H1 (cell line): ENCODE measurements around the gene PCDH9. TPM values are rescaled to one million over a fixed set of nuclear protein-coding genes. Genes with fewer than 3 reads are reported as not detected.

Source experiments
- CTCF ChIA-PET: fragments of 300-600 bp; sonication (Branson Sonifier 250); formaldehyde crosslinking; loops from one replicate; lab custom pipeline; 2021; ENCODE audit not compliant: partially characterized antibody; lab: Charles Lee
- POLR2A ChIA-PET: fragments of 300-600 bp; sonication (Branson Sonifier 250); formaldehyde crosslinking; loops from one replicate; lab custom pipeline; 2021; ENCODE audit warnings: inconsistent platforms; ENCODE audit not compliant: partially characterized antibody; lab: Charles Lee
- DNase-seq, 2 experiments: peaks; one replicate each; pipeline versions ENCODE4 v3.0.0 to v3.0.0-alpha.2; 2010 to 2022; ENCODE audit warnings: low spot score in 2 of 2, low read depth in 1 of 2, mixed read lengths in 1 of 2
- FAIRE-seq: peaks from 2 replicates; lab custom pipeline; 2011; peaks lifted over from hg19 to GRCh38; lab: Jason Lieb, UNC
- H2AFZ ChIP-seq: 2 replicates; pipeline ENCODE4 v1.8.1; 2012; ENCODE audit warnings: low read length, inconsistent platforms
- H2AK5ac ChIP-seq: 2 replicates; pipeline ENCODE4 v1.6.1; 2013; ENCODE audit warnings: low read depth, low read length
- H2BK120ac ChIP-seq: replicated peaks from 2 replicates; pipeline ENCODE3; 2013; ENCODE audit warnings: low read depth, low read length, inconsistent platforms
- H2BK12ac ChIP-seq: 2 replicates; pipeline ENCODE4 v1.6.1; 2013; ENCODE audit warnings: low read depth, low read length
- H2BK15ac ChIP-seq: 2 replicates; pipeline ENCODE4 v1.6.1; 2013; ENCODE audit warnings: low read length
- H2BK20ac ChIP-seq: 2 replicates; pipeline ENCODE4 v1.6.1; 2013; ENCODE audit warnings: low read length
- H2BK5ac ChIP-seq: 2 replicates; pipeline ENCODE4 v1.6.1; 2013; ENCODE audit warnings: low read depth, low read length
- H3K14ac ChIP-seq: 2 replicates; pipeline ENCODE4 v1.6.1; 2013; ENCODE audit warnings: inconsistent platforms; ENCODE audit not compliant: insufficient read length
- H3K18ac ChIP-seq: 2 replicates; pipeline ENCODE4 v1.6.1; 2013; ENCODE audit warnings: low read length; ENCODE audit errors: extremely low read depth
- H3K23ac ChIP-seq: 2 replicates; pipeline ENCODE4 v1.6.1; 2013; ENCODE audit warnings: inconsistent platforms; ENCODE audit not compliant: insufficient read length
- H3K23me2 ChIP-seq: 2 replicates; pipeline ENCODE4 v1.6.1; 2013; ENCODE audit warnings: low read depth, low read length
- H3K27ac ChIP-seq: 2 replicates; pipeline ENCODE4 v1.6.1; 2011; ENCODE audit warnings: low read depth, low read length, inconsistent platforms
- H3K27me3 ChIP-seq, 4 experiments: replicated peaks in 1 of 4; 1 replicate in 1 of 4; 2 replicates in 3 of 4; pipeline versions ENCODE4 v1.6.1 to v1.8.1; 2011 to 2013; ENCODE audit warnings: low read length in 3 of 4, mild to moderate bottlenecking in 3 of 4, inconsistent platforms in 2 of 4, mixed read lengths in 2 of 4, moderate library complexity in 1 of 4; ENCODE audit not compliant: control insufficient read depth in 3 of 4, insufficient read depth in 3 of 4; ENCODE audit errors: extremely low read depth in 1 of 4
- H3K36me3 ChIP-seq, 4 experiments: 2 replicates each; pipeline versions ENCODE4 v1.6.1 to v1.8.1; 2011 to 2013; ENCODE audit warnings: mild to moderate bottlenecking in 4 of 4, low read length in 3 of 4, moderate library complexity in 2 of 4, control low read depth in 1 of 4, inconsistent platforms in 1 of 4; ENCODE audit not compliant: insufficient read depth in 4 of 4, control insufficient read depth in 2 of 4
- H3K4ac ChIP-seq: replicated peaks from 2 replicates; pipeline ENCODE3; 2013; ENCODE audit warnings: low read length, low read depth, mixed read lengths, inconsistent platforms; ENCODE audit not compliant: insufficient read length
- H3K4me1 ChIP-seq, 4 experiments: replicated peaks in 1 of 4; 1 replicate in 1 of 4; 2 replicates in 3 of 4; pipeline versions ENCODE4 v1.6.1 to v1.8.1; 2011 to 2013; ENCODE audit warnings: low read length in 3 of 4, inconsistent platforms in 2 of 4, mixed read lengths in 1 of 4; ENCODE audit not compliant: insufficient read depth in 4 of 4, control insufficient read depth in 3 of 4
- H3K4me2 ChIP-seq, 2 experiments: 2 replicates each; pipeline versions ENCODE4 v1.6.1 to v1.8.1; 2011 to 2013; ENCODE audit warnings: low read depth in 2 of 2, low read length in 2 of 2, control low read depth in 1 of 2, inconsistent platforms in 1 of 2, mild to moderate bottlenecking in 1 of 2; ENCODE audit not compliant: insufficient read depth in 1 of 2
- H3K4me3 ChIP-seq, 4 experiments: fragments of 200-600, 300-600 bp in 1 of 4; sonication (generic), shearing (Covaris generic), sonication (Bioruptor Twin) in 1 of 4; 2 replicates each; pipeline versions ENCODE4 v1.5.1 to v1.8.1; 2011 to 2016; ENCODE audit warnings: low read length in 4 of 4, low read depth in 3 of 4, control low read depth in 2 of 4, inconsistent platforms in 2 of 4, mild to moderate bottlenecking in 2 of 4, mixed read lengths in 1 of 4, moderate library complexity in 1 of 4; ENCODE audit not compliant: insufficient read depth in 2 of 4; ENCODE audit errors: extremely low read depth in 1 of 4
- H3K56ac ChIP-seq: replicated peaks from 2 replicates; pipeline ENCODE3; 2013; ENCODE audit warnings: low read depth, mild to moderate bottlenecking, mixed read lengths, low read length, inconsistent platforms; ENCODE audit not compliant: insufficient read length
- H3K79me1 ChIP-seq: 2 replicates; pipeline ENCODE4 v1.6.1; 2013; ENCODE audit warnings: low read depth, low read length, control low read depth
- H3K79me2 ChIP-seq, 2 experiments: 2 replicates each; pipeline versions ENCODE4 v1.6.1 to v1.8.1; 2012 to 2013; ENCODE audit warnings: low read length in 2 of 2, mild to moderate bottlenecking in 2 of 2, inconsistent platforms in 1 of 2; ENCODE audit not compliant: insufficient read depth in 2 of 2, control insufficient read depth in 1 of 2
- H3K9ac ChIP-seq, 4 experiments: replicated peaks in 1 of 4; 1 replicate in 1 of 4; 2 replicates in 3 of 4; pipeline versions ENCODE4 v1.6.1 to v1.8.1; 2011 to 2013; ENCODE audit warnings: low read depth in 3 of 4, low read length in 3 of 4, control low read depth in 2 of 4, mild to moderate bottlenecking in 2 of 4, moderate library complexity in 2 of 4, inconsistent platforms in 1 of 4; ENCODE audit errors: extremely low read depth in 1 of 4
- H3K9me3 ChIP-seq, 2 experiments: 2 replicates each; pipeline versions ENCODE4 v1.6.1 to v1.8.1; 2012 to 2013; ENCODE audit warnings: mild to moderate bottlenecking in 2 of 2, moderate library complexity in 2 of 2, control low read depth in 1 of 2, inconsistent platforms in 1 of 2, low read depth in 1 of 2, low read length in 1 of 2, mixed read lengths in 1 of 2; ENCODE audit not compliant: insufficient read depth in 2 of 2
- H4K20me1 ChIP-seq, 2 experiments: replicated peaks in 1 of 2; 2 replicates each; pipeline versions ENCODE3 to v1.8.1; 2011 to 2013; ENCODE audit warnings: inconsistent platforms in 2 of 2, low read length in 2 of 2, mild to moderate bottlenecking in 1 of 2; ENCODE audit not compliant: insufficient read depth in 2 of 2, control insufficient read depth in 1 of 2
- H4K5ac ChIP-seq: 2 replicates; pipeline ENCODE4 v1.6.1; 2013; ENCODE audit warnings: low read length, low read depth, mixed read lengths, inconsistent platforms; ENCODE audit not compliant: insufficient read length
- H4K8ac ChIP-seq: 2 replicates; pipeline ENCODE4 v1.8.0; 2013; ENCODE audit warnings: mild to moderate bottlenecking, moderate library complexity, low read length, inconsistent platforms; ENCODE audit not compliant: insufficient read depth; ENCODE audit errors: extremely low read depth
- H4K91ac ChIP-seq: replicated peaks from 2 replicates; pipeline ENCODE3; 2013; ENCODE audit warnings: low read length, mixed read lengths, inconsistent platforms; ENCODE audit not compliant: insufficient read length
- ASH2L ChIP-seq: fragments of 200-600, 300-600 bp; sonication (generic); IDR thresholded peaks from one replicate; pipeline ENCODE4 v1.7.1; 2017; ENCODE audit warnings: low read length
- BCL11A ChIP-seq, 2 experiments: IDR thresholded peaks; one replicate each; pipeline ENCODE4 v1.6.1; 2011; ENCODE audit warnings: low read depth in 2 of 2, low read length in 2 of 2, mild to moderate bottlenecking in 2 of 2
- CBX5 ChIP-seq: fragments of 300-800, 300-1000 bp; sonication (generic); IDR thresholded peaks from 2 replicates; pipeline ENCODE4 v1.7.1; 2016; ENCODE audit warnings: antibody characterized with exemption, low read length, low read depth
- CEBPB ChIP-seq: IDR thresholded peaks from 2 replicates; pipeline ENCODE4 v1.6.1; 2012; ENCODE audit warnings: low read depth, low read length
- CHD2 ChIP-seq: IDR thresholded peaks from 2 replicates; pipeline ENCODE4 v1.6.1; 2012; ENCODE audit warnings: low read length, improper control_type of control experiment
- CREB1 ChIP-seq: IDR thresholded peaks from 2 replicates; pipeline ENCODE4 v1.6.1; 2012; ENCODE audit warnings: inconsistent platforms
- HDAC2 ChIP-seq, 2 experiments: fragments of 300-600 bp in 1 of 2; sonication (generic) in 1 of 2; IDR thresholded peaks; 2 replicates each; pipeline ENCODE4 v1.6.1; 2011 to 2012; ENCODE audit warnings: low read depth in 2 of 2, low read length in 2 of 2, mild to moderate bottlenecking in 2 of 2, moderate library complexity in 2 of 2, borderline replicate concordance in 1 of 2, inconsistent platforms in 1 of 2
- JUND ChIP-seq: IDR thresholded peaks from 2 replicates; pipeline ENCODE4 v1.6.1; 2011; ENCODE audit warnings: mild to moderate bottlenecking, improper control_type of control experiment, low read length
- NRF1 ChIP-seq: IDR thresholded peaks from 2 replicates; pipeline ENCODE4 v1.6.1; 2011; ENCODE audit warnings: mild to moderate bottlenecking, low read depth, low read length, improper control_type of control experiment
- POLR2AphosphoS5 ChIP-seq: IDR thresholded peaks from 2 replicates; pipeline ENCODE4 v1.6.1; 2011; ENCODE audit warnings: low read depth, low read length
- SP2 ChIP-seq: IDR thresholded peaks from 2 replicates; pipeline ENCODE4 v1.6.1; 2012; ENCODE audit warnings: mild to moderate bottlenecking, low read length, inconsistent platforms
- TAF1 ChIP-seq: IDR thresholded peaks from 2 replicates; pipeline ENCODE4 v1.6.1; 2011; ENCODE audit warnings: mild to moderate bottlenecking, low read depth, low read length
- TEAD4 ChIP-seq: IDR thresholded peaks from 2 replicates; pipeline ENCODE4 v1.6.1; 2012; ENCODE audit warnings: low read depth, low read length, inconsistent platforms, mixed read lengths
- WGBS, 2 experiments: shearing (Covaris generic) in 1 of 2; methylation state at CpG; one replicate each; pipeline versions ENCODE4 v1.1.6 to v1.1.7; 2013 to 2015; ENCODE audit warnings: low lambda C conversion rate in 2 of 2, mixed read lengths in 2 of 2, inconsistent platforms in 1 of 2, low coverage in 1 of 2, missing lambda C conversion rate in 1 of 2; ENCODE audit not compliant: insufficient replicate concordance in 2 of 2, insufficient coverage in 1 of 2, insufficient read length in 1 of 2; ENCODE audit errors: extremely low coverage in 1 of 2, missing lambda C conversion rate in 1 of 2; 5-methylcytosine and 5-hydroxymethylcytosine counted together
- polyA plus RNA-seq, 7 experiments: library from polyadenylated mRNA; depleted of rRNA in 3 of 7; stranded (reverse) in 5 of 7; unstranded in 2 of 7; fragments of >200 nt in 5 of 7; fragments of 200-250 nt in 2 of 7; gene quantifications; 1 replicate in 5 of 7; 2 replicates in 1 of 7; 4 replicates in 1 of 7; pipeline versions ENCODE4 v1.2.1 to v1.2.3, GENCODE V29; 2011 to 2013; ENCODE audit warnings: missing spikeins in 2 of 7, mixed read lengths in 2 of 7
- total RNA-seq: library from RNA; stranded (reverse); fragmentation: NEBNext Ultra II Directional; extraction: Animal tissue kit (Norgen Biotek cat#: 25700); gene quantifications from 2 replicates; pipeline ENCODE4 v1.2.1, GENCODE V29; 2021

Gene PCDH9
- total and polyA plus RNA-seq, 2 of the 8 experiments (the other 6 are each of a cell fraction or from before 2014, with no cell fraction given) = 0.12 to 0.60 TPM

DNA sequence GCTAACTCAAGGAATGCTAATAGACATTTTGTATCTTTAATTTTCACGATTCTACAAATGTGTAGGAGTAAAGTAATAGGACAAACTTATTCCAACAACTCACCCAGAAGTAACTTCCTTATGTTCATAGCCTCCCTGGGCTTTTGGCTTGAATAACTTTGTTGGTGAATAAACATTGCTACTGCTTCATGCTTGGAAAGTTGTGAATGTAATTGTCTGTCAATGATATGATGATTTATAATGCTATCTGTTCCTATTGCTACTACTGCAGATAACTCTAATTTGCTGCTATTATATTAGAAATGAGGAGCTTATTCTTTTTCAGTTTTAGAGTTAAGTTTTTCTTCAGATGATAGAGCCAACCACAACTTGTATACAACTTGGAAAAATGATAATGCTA is 307.7 kb downstream of the PCDH9 start:
- Histone ChIP-seq H3K23ac (no peak overlapping the region), H3K23me2 (no peaks in the 10 kb centered on the region), H2AK5ac (no peak overlapping the region), H2BK20ac (no peak overlapping the region), H4K5ac (no peak overlapping the region), H3K18ac (no peak overlapping the region), H3K27ac (no peak overlapping the region), H3K9me3 (no peaks in the 10 kb centered on the region), H3K36me3 (no peaks in the 10 kb centered on the region), H3K14ac (no peak overlapping the region), H3K9ac (no peak overlapping the region), H2BK120ac (no peak overlapping the region), H3K79me2 (no peaks in the 10 kb centered on the region), H3K4me3 (no peak overlapping the region), H3K79me1 (no peaks in the 10 kb centered on the region), H3K4ac (no peak overlapping the region), H3K4me2 (no peak overlapping the region), H3K4me1 (peaks cover 0 to 6% (median 2%) of the 10 kb centered on the region in 4 experiments; a peak in 2 of 7 replicates), H4K8ac (no peak overlapping the region), H3K56ac (no peak overlapping the region), H4K20me1 (no peaks in the 10 kb centered on the region), H2AFZ (no peak overlapping the region), H4K91ac (no peak overlapping the region), H2BK12ac (no peak overlapping the region), H2BK5ac (no peak overlapping the region), H3K27me3 (no peaks in the 10 kb centered on the region), H2BK15ac (no peak overlapping the region)
- FAIRE-seq (no peak), DNase-seq (no peak)
- POLR2A ChIA-PET = no interaction called here
- no peak for TF ChIP-seq SP2
- TF ChIP-seq TEAD4 = no peak
- no peak for TF ChIP-seq HDAC2 (IDR thresholded peaks at IDR 0.05; ENCODE audit: borderline replicate concordance in 1 of 2, low read depth in 2 of 2, low read length in 2 of 2)
- no peak for TF ChIP-seq CHD2
- TF ChIP-seq TAF1 = no peak
- no peak for TF ChIP-seq CREB1
- TF ChIP-seq CBX5 = no peak
- no peak for TF ChIP-seq ASH2L
- no peak for TF ChIP-seq NRF1
- no peak for TF ChIP-seq JUND
- no peak for TF ChIP-seq CEBPB
- TF ChIP-seq POLR2AphosphoS5 = no peak
- no peak for TF ChIP-seq BCL11A (IDR thresholded peaks at IDR 0.05; ENCODE audit: low read depth in 2 of 2, low read length in 2 of 2)
- 72% methylated on average over 1 of the region's 1 CpG; no CpG with 5 or more reads in 1 of the 2 experiments for WGBS, 2 experiments
- CTCF ChIA-PET = interaction anchor here (1.0 to 1.1 kb wide), 2 partner anchors 15 to 26 kb away, joined by 3 read pairs; no protein-coding TSS in a partner anchor
